Measurements from ENCODE around the gene CLDN24. TPM values are rescaled to one million over a fixed set of nuclear protein-coding genes. Genes with fewer than 3 reads are reported as not detected.
A peak's percentile ranks its signal among the peaks of the same experiment; 100 is the strongest.

CLDN24 gene
- total RNA-seq, 2 donors from 2014 or later: not detected

DNA sequence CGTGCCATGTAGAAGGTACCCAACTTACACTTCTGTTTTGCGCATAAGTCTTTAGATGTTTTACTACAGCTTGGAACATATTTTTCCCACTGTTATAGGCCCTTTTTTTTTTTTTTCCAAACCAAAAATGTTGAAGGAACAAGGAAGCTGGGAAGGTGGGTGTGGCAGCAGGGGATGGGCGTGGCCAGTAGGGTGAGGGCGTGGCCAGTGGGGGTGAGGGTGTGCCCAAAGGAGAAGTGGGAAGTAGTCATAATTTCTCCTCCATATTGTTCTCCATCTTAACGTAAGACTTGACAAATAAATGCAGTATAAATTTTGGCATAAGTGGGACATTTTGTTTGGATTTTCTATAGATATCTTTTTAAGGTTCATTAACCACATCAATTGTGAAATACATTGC, 32.5 kb downstream of the CLDN24 start:
- DNase-seq: peak; percentile 74

GRCh38 chr4:183288955-183289354, 33.3 kb downstream of the CLDN24 start:
- H3K4me1 ChIP-seq (ENCODE audit: control insufficient read depth, insufficient read depth, low read length): no peaks in the 10 kb centered on the region
- Mint-ChIP-seq H3K27me3 (ENCODE audit: insufficient read depth) (no peaks in the 10 kb centered on the region), H3K4me3 (no peak overlapping the region), H3K36me3 (ENCODE audit: low read depth) (peaks cover 70% of the 10 kb centered on the region), H3K9me3 (no peaks in the 10 kb centered on the region), H3K4me1 (no peaks in the 10 kb centered on the region), H3K27ac (no peak overlapping the region)
- H3K9me3 ChIP-seq (ENCODE audit: control insufficient read depth, low read length): no peaks in the 10 kb centered on the region
- peak; percentile 58 for TF ChIP-seq CTCF (conservative IDR thresholded peaks at IDR 0.05)
- H3K36me3 ChIP-seq (ENCODE audit: control insufficient read depth, insufficient read depth, low read length): peaks cover 93% of the 10 kb centered on the region
- no peaks in the 10 kb centered on the region for H3K27me3 ChIP-seq (ENCODE audit: control insufficient read depth, insufficient read depth, low read length, poor library complexity, severe bottlenecking)
- no peak overlapping the region for H3K9ac ChIP-seq (ENCODE audit: extremely low read depth, low read length, poor library complexity, severe bottlenecking)
- no peak for DNase-seq
- H3K27ac ChIP-seq (ENCODE audit: low read depth, low read length): no peak overlapping the region
- H3K4me3 ChIP-seq (ENCODE audit: low read length): no peak overlapping the region
- WGBS, 2 experiments (ENCODE audit: insufficient coverage in 1 of 2, insufficient read length in 1 of 2): 96% methylated on average over 2 of the region's 2 CpGs; no CpG with 5 or more reads in 1 of the 2 experiments

More for the DNA sequence above, 32.5 kb downstream of the CLDN24 start:
- TF ChIP-seq CTCF (conservative IDR thresholded peaks at IDR 0.05): no peak
- Histone ChIP-seq H3K27me3 (ENCODE audit: control insufficient read depth, insufficient read depth, low read length, poor library complexity, severe bottlenecking) (no peaks in the 10 kb centered on the region), H3K4me1 (ENCODE audit: control insufficient read depth, insufficient read depth, low read length) (no peaks in the 10 kb centered on the region), H3K4me3 (ENCODE audit: low read length) (no peak overlapping the region), H3K36me3 (ENCODE audit: control insufficient read depth, insufficient read depth, low read length) (peaks cover 93% of the 10 kb centered on the region), H3K9me3 (ENCODE audit: control insufficient read depth, low read length) (no peaks in the 10 kb centered on the region), H3K9ac (ENCODE audit: extremely low read depth, low read length, poor library complexity, severe bottlenecking) (no peak overlapping the region), H3K27ac (ENCODE audit: low read depth, low read length) (no peak overlapping the region)
- Mint-ChIP-seq H3K27me3 (ENCODE audit: insufficient read depth) (no peaks in the 10 kb centered on the region), H3K9me3 (no peaks in the 10 kb centered on the region), H3K4me3 (no peak overlapping the region), H3K27ac (no peak overlapping the region), H3K4me1 (no peaks in the 10 kb centered on the region), H3K36me3 (ENCODE audit: low read depth) (peaks cover 72% of the 10 kb centered on the region)
- WGBS, 2 experiments (ENCODE audit: insufficient coverage in 1 of 2, insufficient read length in 1 of 2): 100% methylated on average over 4 of the region's 5 CpGs

- DNase-seq: no peak
- Mint-ChIP-seq H3K27ac (no peak overlapping the region), H3K27me3 (ENCODE audit: insufficient read depth) (no peaks in the 10 kb centered on the region), H3K4me3 (no peak overlapping the region), H3K36me3 (ENCODE audit: low read depth) (peaks cover 72% of the 10 kb centered on the region), H3K9me3 (no peaks in the 10 kb centered on the region), H3K4me1 (no peaks in the 10 kb centered on the region)
- TF ChIP-seq CTCF (conservative IDR thresholded peaks at IDR 0.05): no peak
- no peaks in the 10 kb centered on the region for H3K4me1 ChIP-seq (ENCODE audit: control insufficient read depth, insufficient read depth, low read length)
- H3K27ac ChIP-seq (ENCODE audit: low read depth, low read length): no peak overlapping the region
- H3K4me3 ChIP-seq (ENCODE audit: low read length): no peak overlapping the region
- 96 to 100% methylated on average over 1 to 6 of the region's 6 CpGs for WGBS, 2 experiments (ENCODE audit: insufficient coverage in 1 of 2, insufficient read length in 1 of 2)
- H3K27me3 ChIP-seq (ENCODE audit: control insufficient read depth, insufficient read depth, low read length, poor library complexity, severe bottlenecking): no peaks in the 10 kb centered on the region
- no peaks in the 10 kb centered on the region for H3K9me3 ChIP-seq (ENCODE audit: control insufficient read depth, low read length)
- peaks cover 96% of the 10 kb centered on the region for H3K36me3 ChIP-seq (ENCODE audit: control insufficient read depth, insufficient read depth, low read length)
- H3K9ac ChIP-seq (ENCODE audit: extremely low read depth, low read length, poor library complexity, severe bottlenecking): no peak overlapping the region
These were observed 34.5 kb downstream of the CLDN24 start for GRCh38 chr4:183287677-183288076.
